Gastrocnemius medialis (tissue), 4 donors: ENCODE measurements around the gene PGAP3.

Experiments used
- CTCF ChIP-seq, 5 experiments: fragments of 450-650 bp in 3 of 5; fragments of 200-600 bp in 2 of 5; sonication (generic) in 2 of 5; IDR thresholded peaks in 4 of 5; conservative IDR thresholded peaks in 1 of 5; 1 replicate in 4 of 5; 2 replicates in 1 of 5; pipeline ENCODE4 v1.5.1; 2016 to 2019; ENCODE audit warnings: antibody characterized with exemption in 5 of 5, mild to moderate bottlenecking in 3 of 5, moderate library complexity in 3 of 5
- POLR2A ChIP-seq, 2 donors: fragments of 450-650 bp; IDR thresholded peaks; one replicate each; pipeline ENCODE4 v1.6.1; 2017; ENCODE audit warnings: antibody characterized with exemption in 2 of 2, mild to moderate bottlenecking in 2 of 2, moderate library complexity in 2 of 2

GRCh38 chr17:39661744-39662541 lies 25.9 kb downstream of the PGAP3 start:
- TF ChIP-seq CTCF (IDR thresholded peaks at IDR 0.05 in 4 of 5, conservative IDR thresholded peaks at IDR 0.05 in 1 of 5) (no peak), POLR2A (IDR thresholded peaks at IDR 0.05) (no peak)
